ENCODE data around the gene NRSN1.

Gene NRSN1

DNA sequence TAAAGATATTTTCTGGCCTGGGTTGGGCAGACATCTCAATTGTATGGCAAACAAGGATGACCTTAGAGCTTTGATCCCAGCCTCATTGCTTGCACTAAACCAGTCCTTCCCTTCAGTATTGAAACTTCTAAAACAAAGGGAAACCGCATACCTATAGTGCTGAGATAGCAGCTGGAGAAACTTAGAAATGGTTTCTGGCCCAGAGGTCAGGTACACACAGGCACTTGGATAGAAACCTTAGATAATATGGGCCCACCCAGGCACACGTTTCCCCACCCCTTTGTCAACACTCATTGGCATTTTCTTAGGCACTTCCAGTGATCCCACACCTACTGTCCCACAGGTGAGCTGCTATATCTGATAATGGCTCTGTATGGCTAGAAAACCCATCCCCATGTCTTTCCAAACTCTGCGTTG, 22.1 kb downstream of the NRSN1 start:
- Histone ChIP-seq H2BK15ac (ENCODE audit: low read length) (no peak overlapping the region), H2AFZ (ENCODE audit: low read length) (no peak overlapping the region), H3K4ac (ENCODE audit: low read length) (no peak overlapping the region), H3K4me2 (ENCODE audit: insufficient read depth, low read length, poor library complexity, severe bottlenecking) (no peak overlapping the region), H2BK12ac (ENCODE audit: low read length) (no peak overlapping the region), H3K14ac (ENCODE audit: low read length) (no peak overlapping the region), H2AK5ac (ENCODE audit: low read depth, low read length) (no peak overlapping the region), H3K9me3 (replicated peaks in 1 of 2; ENCODE audit: control insufficient read depth in 2 of 2, insufficient read depth in 1 of 2, low read depth in 1 of 2, low read length in 2 of 2) (no peaks in the 10 kb centered on the region), H3K79me1 (ENCODE audit: low read depth, low read length) (no peaks in the 10 kb centered on the region), H3K9ac (ENCODE audit: low read depth, low read length, poor library complexity) (no peak overlapping the region), H4K91ac (ENCODE audit: low read depth, low read length, poor library complexity) (no peak overlapping the region), H3K27ac (replicated peaks; ENCODE audit: low read length) (no peak overlapping the region), H4K8ac (ENCODE audit: low read depth, low read length) (no peak overlapping the region), H3K4me1 (ENCODE audit: control insufficient read depth in 2 of 2, insufficient read depth in 1 of 2, low read depth in 1 of 2, low read length in 2 of 2) (peaks cover 0 to 3% of the 10 kb centered on the region in 2 donors), H3K36me3 (replicated peaks in 1 of 2; ENCODE audit: control insufficient read depth in 2 of 2, insufficient read depth in 2 of 2, low read length in 2 of 2) (no peaks in the 10 kb centered on the region), H3K18ac (ENCODE audit: low read length) (no peak overlapping the region), H3K4me3 (ENCODE audit: low read length in 2 of 2) (no peak overlapping the region), H3K27me3 (ENCODE audit: control insufficient read depth in 3 of 3, insufficient read depth in 3 of 3, low read depth in 1 of 3, low read length in 3 of 3) (no peaks in the 10 kb centered on the region), H2BK5ac (ENCODE audit: low read length) (no peak overlapping the region), H2BK120ac (ENCODE audit: low read depth, low read length) (no peak overlapping the region), H3K23ac (ENCODE audit: low read depth, low read length, poor library complexity) (no peak overlapping the region)
- WGBS, 2 donors (ENCODE audit: extremely low coverage in 2 of 2, insufficient read length in 2 of 2, insufficient replicate concordance in 1 of 2): no CpG with 5 or more reads among the region's 3 CpGs
- no peak for DNase-seq (ENCODE audit: low spot score)

DNA sequence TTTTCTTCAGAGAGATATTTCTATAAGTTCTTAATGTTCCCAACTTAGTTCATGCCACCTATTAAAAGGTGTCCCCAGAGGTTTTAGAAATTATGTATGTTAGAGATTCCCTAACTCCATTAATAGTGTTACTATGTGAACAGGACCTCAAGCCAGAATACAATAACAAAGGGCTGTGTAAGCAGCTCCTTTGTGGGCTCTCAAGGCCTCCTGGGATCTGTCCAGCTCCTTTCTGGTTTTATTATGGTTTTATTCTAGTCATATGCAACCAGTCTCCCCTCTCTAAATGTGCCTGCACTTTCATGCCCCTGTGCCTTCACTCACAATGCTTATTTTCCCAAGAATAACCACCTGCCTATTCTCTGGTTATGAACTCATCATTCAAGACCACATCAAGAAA, 22.7 kb downstream of the NRSN1 start:
- no peaks in the 10 kb centered on the region for H3K27me3 ChIP-seq (ENCODE audit: control insufficient read depth in 3 of 3, insufficient read depth in 3 of 3, low read depth in 1 of 3, low read length in 3 of 3)
- H3K9ac ChIP-seq (ENCODE audit: low read depth, low read length, poor library complexity): no peak overlapping the region
- H2AK5ac ChIP-seq (ENCODE audit: low read depth, low read length): no peak overlapping the region
- no peak overlapping the region for H3K14ac ChIP-seq (ENCODE audit: low read length)
- no peak overlapping the region for H3K18ac ChIP-seq (ENCODE audit: low read length)
- no peaks in the 10 kb centered on the region for H3K79me1 ChIP-seq (ENCODE audit: low read depth, low read length)
- DNase-seq (ENCODE audit: low spot score): no peak
- H3K23ac ChIP-seq (ENCODE audit: low read depth, low read length, poor library complexity): no peak overlapping the region
- no peak overlapping the region for H4K8ac ChIP-seq (ENCODE audit: low read depth, low read length)
- H3K27ac ChIP-seq (replicated peaks; ENCODE audit: low read length): no peak overlapping the region
- no peak overlapping the region for H3K4me3 ChIP-seq (ENCODE audit: low read length in 2 of 2)
- H3K9me3 ChIP-seq (replicated peaks in 1 of 2; ENCODE audit: control insufficient read depth in 2 of 2, insufficient read depth in 1 of 2, low read depth in 1 of 2, low read length in 2 of 2): no peaks in the 10 kb centered on the region
- no peaks in the 10 kb centered on the region for H3K36me3 ChIP-seq (replicated peaks in 1 of 2; ENCODE audit: control insufficient read depth in 2 of 2, insufficient read depth in 2 of 2, low read length in 2 of 2)
- H2BK15ac ChIP-seq (ENCODE audit: low read length): no peak overlapping the region
- H2BK5ac ChIP-seq (ENCODE audit: low read length): no peak overlapping the region
- no peak overlapping the region for H3K4ac ChIP-seq (ENCODE audit: low read length)
- H2BK120ac ChIP-seq (ENCODE audit: low read depth, low read length): no peak overlapping the region
- peaks cover 0 to 3% of the 10 kb centered on the region in 2 donors for H3K4me1 ChIP-seq (ENCODE audit: control insufficient read depth in 2 of 2, insufficient read depth in 1 of 2, low read depth in 1 of 2, low read length in 2 of 2)
- H3K4me2 ChIP-seq (ENCODE audit: insufficient read depth, low read length, poor library complexity, severe bottlenecking): no peak overlapping the region
- H2BK12ac ChIP-seq (ENCODE audit: low read length): no peak overlapping the region
- H4K91ac ChIP-seq (ENCODE audit: low read depth, low read length, poor library complexity): no peak overlapping the region
- H2AFZ ChIP-seq (ENCODE audit: low read length): no peak overlapping the region

DNA sequence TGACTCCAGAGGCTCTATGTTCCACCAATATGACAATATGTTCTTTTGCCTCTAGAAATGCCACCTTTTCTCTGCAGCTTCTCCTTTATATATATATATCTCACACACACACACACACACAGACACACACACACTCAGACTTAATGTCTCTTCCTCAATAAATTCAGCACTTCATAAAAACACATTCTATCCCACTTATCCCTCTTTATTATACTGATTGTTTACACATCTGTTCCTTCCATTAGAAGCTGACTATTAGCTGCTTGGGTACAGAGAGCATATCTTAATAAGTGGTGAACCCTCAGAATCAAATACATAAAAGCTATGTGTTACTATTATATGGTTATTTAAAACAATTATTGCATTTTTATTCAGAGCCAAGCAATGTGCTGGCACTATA, 23.3 kb downstream of the NRSN1 start:
- Histone ChIP-seq H3K4me3 (ENCODE audit: low read length in 2 of 2) (no peak overlapping the region), H3K9me3 (replicated peaks in 1 of 2; ENCODE audit: control insufficient read depth in 2 of 2, insufficient read depth in 1 of 2, low read depth in 1 of 2, low read length in 2 of 2) (no peaks in the 10 kb centered on the region), H3K4me1 (ENCODE audit: control insufficient read depth in 2 of 2, insufficient read depth in 1 of 2, low read depth in 1 of 2, low read length in 2 of 2) (peaks cover 0 to 3% of the 10 kb centered on the region in 2 donors), H3K27ac (replicated peaks; ENCODE audit: low read length) (no peak overlapping the region), H3K79me1 (ENCODE audit: low read depth, low read length) (no peaks in the 10 kb centered on the region), H3K4me2 (ENCODE audit: insufficient read depth, low read length, poor library complexity, severe bottlenecking) (no peak overlapping the region), H2BK15ac (ENCODE audit: low read length) (no peak overlapping the region), H2BK5ac (ENCODE audit: low read length) (no peak overlapping the region), H4K91ac (ENCODE audit: low read depth, low read length, poor library complexity) (no peak overlapping the region), H3K18ac (ENCODE audit: low read length) (no peak overlapping the region), H3K14ac (ENCODE audit: low read length) (no peak overlapping the region), H2BK12ac (ENCODE audit: low read length) (no peak overlapping the region), H3K4ac (ENCODE audit: low read length) (no peak overlapping the region), H4K8ac (ENCODE audit: low read depth, low read length) (no peak overlapping the region), H3K36me3 (replicated peaks in 1 of 2; ENCODE audit: control insufficient read depth in 2 of 2, insufficient read depth in 2 of 2, low read length in 2 of 2) (no peaks in the 10 kb centered on the region), H3K23ac (ENCODE audit: low read depth, low read length, poor library complexity) (no peak overlapping the region), H2BK120ac (ENCODE audit: low read depth, low read length) (no peak overlapping the region), H2AFZ (ENCODE audit: low read length) (no peak overlapping the region), H3K27me3 (ENCODE audit: control insufficient read depth in 3 of 3, insufficient read depth in 3 of 3, low read depth in 1 of 3, low read length in 3 of 3) (no peaks in the 10 kb centered on the region), H3K9ac (ENCODE audit: low read depth, low read length, poor library complexity) (no peak overlapping the region), H2AK5ac (ENCODE audit: low read depth, low read length) (no peak overlapping the region)
- no peak for DNase-seq (ENCODE audit: low spot score)

DNA sequence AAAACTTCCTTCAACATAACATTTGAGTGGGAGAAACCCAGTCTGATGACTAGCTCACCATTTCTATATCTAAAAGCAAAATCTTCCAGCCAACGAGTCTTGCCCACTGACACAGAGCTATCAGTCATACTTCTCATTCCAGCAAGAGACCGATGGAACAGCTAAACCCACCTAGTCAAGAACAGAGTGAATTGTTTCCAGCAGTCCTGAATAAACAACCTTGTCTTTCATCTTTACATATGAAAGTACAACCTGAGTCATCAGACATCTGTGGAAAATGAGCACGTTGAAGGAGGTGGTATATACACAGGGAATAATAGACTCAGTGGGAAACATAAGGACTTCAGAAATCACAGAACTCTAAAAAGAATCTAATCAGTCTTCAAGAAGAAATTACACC, 23.8 kb downstream of the NRSN1 start:
- Histone ChIP-seq H3K27ac (replicated peaks; ENCODE audit: low read length) (no peak overlapping the region), H3K14ac (ENCODE audit: low read length) (no peak overlapping the region), H3K27me3 (ENCODE audit: control insufficient read depth in 3 of 3, insufficient read depth in 3 of 3, low read depth in 1 of 3, low read length in 3 of 3) (no peaks in the 10 kb centered on the region), H3K4me2 (ENCODE audit: insufficient read depth, low read length, poor library complexity, severe bottlenecking) (no peak overlapping the region), H4K91ac (ENCODE audit: low read depth, low read length, poor library complexity) (no peak overlapping the region), H2BK120ac (ENCODE audit: low read depth, low read length) (no peak overlapping the region), H3K36me3 (replicated peaks in 1 of 2; ENCODE audit: control insufficient read depth in 2 of 2, insufficient read depth in 2 of 2, low read length in 2 of 2) (no peaks in the 10 kb centered on the region), H3K9me3 (replicated peaks in 1 of 2; ENCODE audit: control insufficient read depth in 2 of 2, insufficient read depth in 1 of 2, low read depth in 1 of 2, low read length in 2 of 2) (no peaks in the 10 kb centered on the region), H2BK5ac (ENCODE audit: low read length) (no peak overlapping the region), H2AFZ (ENCODE audit: low read length) (no peak overlapping the region), H2BK12ac (ENCODE audit: low read length) (no peak overlapping the region), H3K23ac (ENCODE audit: low read depth, low read length, poor library complexity) (no peak overlapping the region), H4K8ac (ENCODE audit: low read depth, low read length) (no peak overlapping the region), H2AK5ac (ENCODE audit: low read depth, low read length) (no peak overlapping the region), H3K79me1 (ENCODE audit: low read depth, low read length) (no peaks in the 10 kb centered on the region), H3K4me1 (ENCODE audit: control insufficient read depth in 2 of 2, insufficient read depth in 1 of 2, low read depth in 1 of 2, low read length in 2 of 2) (peaks cover 0 to 3% of the 10 kb centered on the region in 2 donors), H2BK15ac (ENCODE audit: low read length) (no peak overlapping the region), H3K9ac (ENCODE audit: low read depth, low read length, poor library complexity) (no peak overlapping the region), H3K4ac (ENCODE audit: low read length) (no peak overlapping the region), H3K18ac (ENCODE audit: low read length) (no peak overlapping the region), H3K4me3 (ENCODE audit: low read length in 2 of 2) (no peak overlapping the region)
- WGBS, 2 donors (ENCODE audit: extremely low coverage in 2 of 2, insufficient read length in 2 of 2, insufficient replicate concordance in 1 of 2): no CpG with 5 or more reads among the region's 3 CpGs
- no peak for DNase-seq (ENCODE audit: low spot score)

All from neuronal stem cell (in vitro differentiated cells).